HG02981 (cell line): ENCODE data around the gene DACH1.

ENCODE experiments used
- ATAC-seq: cut with Tn5 transposase; IDR thresholded peaks from one replicate; pipeline ENCODE4 v1.9.1; 2021; ENCODE audit warnings: mild to moderate bottlenecking, moderate library complexity; ENCODE audit not compliant: unreplicated experiment

DACH1 gene

DNA sequence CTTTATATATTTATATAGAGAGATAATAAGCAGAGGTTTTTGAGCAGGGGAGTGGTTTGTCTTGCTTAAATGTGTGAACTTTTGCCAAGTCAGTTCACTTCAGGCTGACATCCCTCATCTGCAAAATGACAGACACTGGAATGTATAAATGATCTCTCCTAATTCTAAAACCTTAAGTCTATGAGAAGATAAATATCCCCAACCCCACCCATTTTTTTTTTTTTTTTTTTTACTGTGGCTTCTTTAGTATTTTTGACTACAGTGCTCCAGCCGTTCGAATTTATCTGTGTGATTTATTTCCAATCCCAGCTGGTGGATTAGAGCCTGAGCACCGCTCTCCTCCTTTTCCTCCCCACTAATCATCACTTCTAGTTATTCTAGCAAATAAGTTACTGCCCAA, 234.8 kb downstream of the DACH1 start:
- no peak for ATAC-seq

DNA sequence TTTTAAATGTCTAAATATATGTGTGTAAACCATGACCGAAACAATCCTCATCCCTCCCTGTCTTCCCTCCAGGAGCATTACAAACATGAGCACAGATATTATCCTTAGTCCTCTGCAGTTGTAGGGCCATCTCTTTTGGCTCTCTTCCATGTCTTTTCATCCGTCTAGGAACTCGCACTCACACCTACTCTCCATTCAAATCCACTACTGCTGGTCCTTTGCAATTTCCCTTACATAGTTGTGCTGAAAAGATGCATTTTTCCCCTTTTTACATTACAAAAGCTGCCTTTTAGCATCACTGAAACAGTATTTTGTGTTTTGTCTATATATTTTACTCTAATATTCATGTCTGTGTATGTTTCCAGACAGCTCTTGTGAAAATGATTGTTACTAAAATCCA, 237.8 kb downstream of the DACH1 start:
- ATAC-seq: no peak

DNA sequence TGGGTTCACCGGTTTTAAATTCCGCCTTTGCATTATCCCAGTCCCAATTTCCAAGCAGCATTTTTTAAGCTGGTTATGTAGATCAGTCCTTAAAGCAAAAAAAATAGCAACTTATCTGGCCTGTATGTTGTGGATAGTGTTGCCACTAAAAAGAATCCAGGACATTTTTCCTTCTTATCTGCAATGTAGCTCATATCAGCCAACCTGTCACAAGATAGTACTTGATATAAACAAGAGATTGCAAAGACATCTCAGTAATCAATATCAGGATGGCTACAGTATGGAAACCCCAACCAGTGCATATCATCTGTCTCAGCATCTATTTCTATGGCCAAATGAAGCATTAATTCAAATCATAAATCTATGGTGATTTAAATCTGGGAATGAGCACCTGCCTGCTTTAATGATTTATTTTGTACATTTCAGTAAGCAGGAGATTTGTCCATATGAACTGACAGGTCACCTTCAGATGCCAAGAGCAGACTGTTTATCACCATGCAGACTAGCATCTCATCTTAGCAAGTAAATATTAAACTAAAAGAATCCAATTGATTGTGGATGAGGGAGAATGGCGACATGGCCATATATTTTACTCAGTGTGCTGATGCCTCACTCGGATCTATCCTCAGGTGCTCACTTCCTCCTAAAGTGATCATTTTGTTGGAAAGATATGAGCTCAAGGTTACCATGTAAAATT, 240.4 kb downstream of the DACH1 start:
- no peak for ATAC-seq

DNA sequence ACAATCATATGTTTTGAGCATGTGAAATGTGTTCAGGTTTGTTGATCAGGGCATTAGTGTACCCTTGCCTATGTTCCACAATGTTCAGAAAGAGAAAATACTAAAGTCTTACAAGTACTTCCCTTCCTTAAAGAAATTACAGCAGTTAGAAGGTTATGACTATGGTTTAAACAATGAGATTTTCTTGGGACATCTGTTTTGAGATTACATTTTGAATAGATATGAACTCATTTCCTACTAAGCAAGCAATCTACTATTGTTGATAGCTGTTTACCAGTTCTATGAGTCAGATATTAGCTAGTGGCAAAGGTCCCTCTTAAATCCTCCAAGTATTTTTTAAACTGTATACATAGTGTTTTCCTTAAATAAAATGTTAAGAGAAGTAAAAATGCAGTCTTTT, 241.3 kb downstream of the DACH1 start:
- ATAC-seq: no peak

DNA sequence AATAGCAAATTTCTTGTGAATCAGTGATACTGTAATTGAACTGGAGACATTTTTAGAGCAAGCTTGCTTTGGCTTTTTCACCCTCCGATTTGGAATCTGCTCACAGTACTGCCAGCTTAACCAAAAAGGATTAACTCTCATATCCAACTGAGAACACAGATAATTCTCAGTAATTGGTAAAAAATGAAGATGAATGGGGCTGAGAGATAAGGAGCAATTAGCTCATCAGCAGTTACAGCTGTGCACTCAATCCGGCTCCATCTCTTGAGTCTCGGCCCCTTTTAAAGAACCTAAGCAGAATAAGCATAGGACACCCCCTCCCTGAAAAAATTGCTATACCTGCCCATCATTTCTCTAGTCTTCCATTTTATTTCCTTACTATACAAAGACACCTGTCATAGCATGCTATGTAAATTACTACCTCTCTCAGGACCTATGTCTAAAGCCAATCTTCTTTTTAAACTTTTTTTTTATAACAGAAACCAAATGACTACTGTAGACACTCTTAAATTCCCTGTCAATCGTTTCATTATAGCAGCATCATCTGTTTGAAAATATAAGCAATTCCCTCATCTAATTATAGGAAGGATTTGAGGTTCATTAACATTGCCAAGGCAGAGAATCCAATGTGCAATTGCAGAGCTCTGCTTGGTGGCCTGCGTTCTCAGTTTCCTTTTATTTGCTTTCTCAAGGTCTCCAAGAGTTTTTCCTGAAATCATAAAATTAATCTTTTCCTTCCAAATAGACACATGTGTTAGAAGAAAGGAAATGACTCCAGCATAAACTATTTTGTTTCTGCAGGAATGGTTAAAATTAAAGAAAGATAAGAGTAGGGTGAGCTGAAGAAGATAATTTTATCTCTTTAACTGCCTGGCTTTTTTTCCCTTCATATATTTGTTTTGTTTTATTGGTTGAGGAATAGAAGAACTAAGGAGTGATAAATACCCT, 242.1 kb downstream of the DACH1 start:
- no peak for ATAC-seq

DNA sequence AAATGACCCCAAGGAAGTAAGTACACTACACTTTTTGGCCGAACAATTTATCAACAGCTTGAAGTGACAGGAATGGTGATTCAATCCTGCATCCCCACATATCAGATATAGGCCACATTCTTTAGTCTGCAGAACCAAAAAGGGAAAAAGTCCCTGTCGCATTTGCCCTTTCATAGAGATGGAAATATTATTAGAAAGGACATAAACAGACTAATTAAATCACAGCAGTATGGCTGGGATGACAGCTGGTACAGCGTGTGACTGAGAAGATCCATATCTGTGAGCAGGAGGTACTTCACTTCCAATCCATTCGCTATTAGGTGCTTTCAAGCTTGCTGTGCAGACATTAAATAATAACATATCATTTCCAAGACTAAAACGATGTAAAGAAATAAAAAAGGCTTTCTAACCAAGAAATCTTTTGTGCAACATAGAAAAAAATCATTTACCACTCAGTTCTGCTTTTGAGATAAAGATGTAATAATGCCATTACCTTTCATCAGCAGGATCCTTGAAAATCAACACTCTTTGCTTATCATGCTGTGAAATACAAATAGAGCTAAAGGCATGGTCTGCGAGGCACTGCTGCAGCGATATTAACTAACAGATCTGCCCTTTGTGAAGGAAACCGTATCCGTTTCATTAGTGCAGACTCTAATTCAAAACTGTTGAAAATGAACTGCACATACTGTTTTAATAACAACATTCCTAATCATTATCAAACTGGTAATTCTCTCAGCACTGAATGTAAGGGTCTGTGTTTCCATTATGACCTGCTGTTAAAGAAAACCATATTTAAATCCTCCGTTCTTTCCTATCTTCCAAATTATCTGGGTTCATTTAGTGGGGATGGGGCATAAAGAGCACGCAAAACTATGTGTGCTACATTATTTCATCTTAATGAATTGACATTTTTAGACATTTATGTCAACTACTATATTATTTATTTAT, 245.6 kb downstream of the DACH1 start:
- ATAC-seq: no peak

DNA sequence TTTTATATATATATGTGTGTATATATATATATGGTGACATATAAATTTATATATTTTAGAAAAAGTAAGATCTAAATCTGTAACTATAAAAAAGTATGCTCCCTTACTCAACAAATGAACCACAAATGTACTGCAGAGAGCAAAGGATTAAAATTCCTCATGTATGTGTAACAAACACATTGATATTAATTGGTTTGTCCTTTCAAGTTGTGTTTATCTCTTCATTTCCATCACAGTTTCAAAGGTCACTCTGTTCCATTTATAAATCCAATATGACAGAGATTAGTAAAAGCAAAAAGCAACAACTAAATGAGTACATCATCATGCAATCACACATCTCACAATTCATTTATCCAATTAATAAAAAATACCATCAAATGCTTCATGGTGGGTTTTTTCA, 247.9 kb downstream of the DACH1 start:
- ATAC-seq: no peak

DNA sequence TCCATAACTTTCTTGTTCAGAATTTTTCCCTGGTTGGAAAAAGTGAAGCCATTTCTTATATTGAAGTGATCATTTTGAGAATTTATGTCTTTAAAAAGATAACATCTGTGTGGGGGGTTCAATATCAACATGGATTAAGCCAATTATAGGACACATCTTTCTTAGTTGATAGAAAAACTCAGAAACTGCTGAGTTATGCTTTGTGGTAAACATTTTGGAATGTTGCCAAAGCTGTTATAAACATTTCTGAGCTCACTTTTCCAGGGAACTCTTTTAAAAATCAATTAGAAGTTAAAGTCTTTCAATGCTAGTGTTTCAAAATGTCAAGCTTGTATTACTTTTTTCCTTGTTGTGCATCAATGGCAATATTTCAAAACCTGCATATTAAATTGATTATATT, 248.8 kb downstream of the DACH1 start:
- ATAC-seq: no peak

DNA sequence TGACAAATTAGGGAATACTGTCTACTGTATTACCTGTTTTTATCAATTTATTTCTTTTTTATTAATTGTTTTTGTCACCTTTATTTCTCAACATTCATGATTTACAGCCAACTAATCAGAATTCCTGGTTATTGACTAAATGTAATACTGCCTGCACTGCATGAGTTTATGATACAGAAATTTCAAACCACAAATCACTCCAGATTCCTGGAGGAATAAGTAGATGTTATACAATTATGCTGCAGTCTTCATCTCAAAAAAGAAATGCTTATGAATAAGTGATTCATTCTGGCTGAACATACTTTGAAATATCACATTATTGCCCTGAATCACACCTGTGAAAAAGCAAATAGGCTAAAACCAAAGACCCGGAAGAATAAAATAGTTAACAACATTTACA, 249.7 kb downstream of the DACH1 start:
- no peak for ATAC-seq

DNA sequence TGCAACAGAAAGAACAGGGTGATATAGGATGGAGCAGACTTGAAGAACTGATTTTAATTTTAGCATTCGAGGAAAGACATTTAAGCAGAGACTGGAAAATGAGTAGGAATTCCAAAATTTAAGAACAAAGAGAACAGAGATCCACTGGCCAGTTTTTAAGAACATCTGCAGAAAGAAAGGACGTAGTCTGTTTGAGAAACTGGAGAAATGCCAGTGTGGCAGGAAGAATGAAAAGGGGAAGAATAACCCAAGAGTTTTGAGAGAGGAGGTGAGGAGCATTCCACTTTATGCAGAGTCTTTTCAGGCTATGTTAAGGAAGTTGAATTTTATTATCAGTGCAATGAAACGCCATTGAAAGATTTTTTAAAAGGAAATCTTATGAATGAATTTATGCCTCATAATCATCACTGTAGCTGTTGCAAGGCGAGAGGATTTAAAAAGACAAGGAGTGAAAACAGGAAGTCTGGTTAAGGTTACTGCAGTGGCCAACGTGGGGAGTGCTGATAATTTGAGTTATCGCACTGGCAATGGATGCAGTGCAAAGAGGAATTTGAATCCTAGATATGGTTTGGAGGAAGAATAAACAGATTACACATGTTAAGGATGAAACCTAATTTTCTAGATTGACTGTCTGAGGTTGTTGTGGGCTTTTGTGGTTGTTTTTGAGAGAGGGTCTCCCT, 253.8 kb downstream of the DACH1 start:
- ATAC-seq: no peak

DNA sequence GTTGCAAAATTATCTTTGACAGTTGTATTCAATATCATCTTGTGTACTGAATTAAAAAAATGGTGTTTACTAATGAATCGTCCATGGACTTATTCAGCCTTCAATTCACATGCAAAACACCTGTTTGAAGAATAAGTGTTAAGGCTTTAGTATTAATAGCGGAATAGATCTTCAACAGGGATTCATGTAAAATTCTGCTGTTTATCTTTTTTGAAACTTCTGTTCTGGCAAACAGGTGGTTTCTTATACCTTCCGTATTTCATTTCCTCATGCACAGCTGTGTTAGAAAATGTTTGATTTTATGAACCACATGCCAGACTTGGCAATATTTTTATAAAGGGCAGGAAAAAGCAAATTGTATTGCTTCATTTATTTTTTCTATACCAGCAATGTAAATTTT, 255.7 kb downstream of the DACH1 start:
- no peak for ATAC-seq

DNA sequence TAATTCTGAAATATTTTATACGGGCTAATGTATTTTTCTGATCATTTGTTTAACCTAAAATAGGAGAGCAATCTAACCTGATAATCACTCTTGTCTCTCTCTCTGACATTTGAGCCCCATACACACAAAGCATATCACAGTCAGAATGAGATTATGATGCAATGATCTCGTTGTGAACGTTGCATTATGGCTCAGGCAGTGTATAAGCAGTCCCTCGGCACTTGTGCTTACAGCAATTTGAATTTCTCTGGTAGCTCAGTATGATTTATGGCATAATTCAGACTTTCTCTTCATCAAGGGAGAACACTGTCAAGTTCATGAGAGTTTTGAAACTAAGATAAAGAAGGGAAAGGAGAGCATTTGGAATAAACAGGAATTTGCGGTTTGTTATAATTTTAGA, 256.1 kb downstream of the DACH1 start:
- no peak for ATAC-seq

DNA sequence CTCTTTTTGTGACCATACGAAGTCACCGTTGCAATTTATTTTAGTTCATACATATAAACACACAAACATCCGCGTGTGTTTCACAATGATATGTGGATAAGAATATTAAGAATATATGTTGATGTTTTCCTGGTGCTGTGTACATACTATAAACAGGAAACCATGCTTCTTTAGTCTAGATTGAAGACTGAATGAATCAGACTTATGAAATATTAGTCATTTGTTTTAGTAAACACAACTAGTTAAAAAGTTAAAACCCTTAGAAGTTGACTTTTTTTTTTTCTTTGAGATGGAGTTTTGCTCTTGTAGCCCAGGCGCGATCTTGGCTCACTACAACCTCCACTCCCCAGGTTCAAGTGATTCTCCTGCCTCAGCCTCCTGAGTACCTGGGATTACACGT, 257.7 kb downstream of the DACH1 start:
- no peak for ATAC-seq

DNA sequence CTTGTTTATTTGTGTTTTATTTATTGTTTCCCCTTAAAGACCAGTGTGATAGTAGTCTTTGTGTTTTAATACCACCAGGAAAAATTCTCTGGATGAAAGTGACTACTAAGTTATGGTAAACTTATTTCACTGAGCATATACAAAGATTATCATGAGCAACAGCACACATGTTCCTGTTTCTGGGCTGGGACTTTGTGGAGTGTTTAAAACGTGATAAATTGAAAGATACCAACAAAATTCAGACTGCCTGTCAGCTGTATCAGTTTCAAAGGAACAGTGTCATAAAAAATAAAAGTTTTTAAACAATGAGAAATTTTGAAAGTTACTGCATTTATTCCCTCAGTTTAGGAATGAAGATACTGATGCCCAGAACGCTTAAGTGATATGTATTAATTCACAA, 259.4 kb downstream of the DACH1 start:
- no peak for ATAC-seq

DNA sequence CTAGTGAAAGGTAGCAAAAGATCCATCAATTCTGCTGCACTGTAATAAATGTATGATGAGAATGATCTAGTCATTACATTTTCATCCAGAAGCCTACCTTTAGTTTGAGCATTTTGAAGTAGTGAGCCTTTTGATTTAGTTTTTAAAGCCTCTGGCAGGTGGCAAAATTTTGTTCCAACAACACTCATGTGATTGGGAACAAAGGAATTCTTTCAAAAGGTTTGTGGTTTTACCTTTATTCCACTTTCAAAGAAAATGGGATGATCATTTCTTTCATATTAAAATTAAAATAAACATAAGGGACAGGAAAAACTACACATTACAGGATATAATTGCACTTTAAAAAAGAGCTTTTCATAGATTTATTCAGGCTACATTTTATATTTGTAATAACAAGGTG, 260.2 kb downstream of the DACH1 start:
- ATAC-seq: no peak

DNA sequence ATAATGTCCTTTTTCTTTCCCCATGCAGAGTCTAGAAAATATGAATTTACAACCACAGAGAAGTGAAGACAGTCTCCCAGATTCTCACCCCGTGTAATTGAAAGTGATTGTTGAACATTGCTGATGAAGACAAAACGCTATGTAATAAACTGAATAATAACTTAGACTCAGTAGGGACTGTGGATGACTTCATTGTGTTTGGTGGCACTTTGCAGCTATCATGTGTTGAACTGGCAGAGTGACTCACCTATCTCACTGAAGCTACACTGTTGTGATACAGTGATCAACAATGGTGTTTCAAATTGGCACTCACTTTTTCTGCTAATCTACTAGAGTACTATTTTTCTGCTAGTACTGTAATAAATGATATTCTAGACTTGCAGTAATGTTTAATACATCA, 261.3 kb downstream of the DACH1 start:
- ATAC-seq: no peak

DNA sequence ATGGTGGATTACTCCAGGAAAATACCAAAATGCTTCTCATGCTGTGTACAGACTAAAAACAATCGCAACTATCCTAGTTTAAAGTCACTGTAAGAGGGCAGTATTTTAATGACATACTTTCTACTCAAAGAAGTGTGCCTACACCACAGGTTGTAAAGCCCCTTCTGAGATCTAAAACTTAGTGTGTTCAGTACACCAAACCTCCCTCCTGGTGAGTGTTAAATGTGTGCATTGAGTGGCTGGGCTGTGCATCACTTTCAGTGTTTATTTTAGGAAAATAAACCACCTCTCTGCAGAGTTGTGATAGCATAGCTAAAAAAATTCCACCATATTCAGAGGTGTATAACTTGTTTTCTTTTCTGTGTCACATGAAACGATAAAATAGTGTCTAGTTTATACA, 263.7 kb downstream of the DACH1 start:
- no peak for ATAC-seq

DNA sequence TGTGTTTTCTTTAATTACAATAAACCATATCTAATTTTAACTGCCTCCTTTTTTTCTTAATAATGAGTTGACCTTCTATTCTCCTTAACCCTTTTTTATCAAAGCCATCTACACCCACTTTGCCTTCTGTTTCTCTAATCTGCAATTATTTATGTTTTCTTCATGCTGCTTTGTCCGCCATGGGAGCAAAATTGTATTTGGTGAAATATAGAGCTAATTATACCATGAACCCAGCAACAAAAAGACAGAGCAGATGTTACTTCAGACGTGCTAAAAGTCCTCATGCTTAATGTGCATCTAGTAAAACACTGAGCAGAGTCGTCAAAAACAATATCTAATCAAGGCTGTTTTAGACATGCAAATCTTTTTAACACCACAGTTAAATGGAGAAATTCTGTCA, 264.7 kb downstream of the DACH1 start:
- ATAC-seq: no peak

DNA sequence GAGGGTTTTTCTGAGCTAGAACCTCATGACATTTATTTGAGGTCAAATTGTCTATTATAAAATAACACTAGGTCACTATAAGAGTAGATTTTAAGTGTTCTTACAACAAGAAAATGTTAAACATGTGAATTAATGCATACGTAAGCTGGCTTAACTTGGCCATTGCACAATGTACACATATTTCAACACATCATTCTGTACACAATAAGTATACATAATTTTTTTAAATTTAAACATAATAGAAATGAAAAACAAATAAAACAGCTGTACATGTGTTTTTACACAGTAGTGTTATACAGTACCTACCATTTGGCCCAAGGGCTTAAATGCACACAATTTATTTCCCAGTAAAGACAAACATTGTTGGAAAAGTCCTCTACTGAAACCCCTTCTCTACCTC, 269.9 kb downstream of the DACH1 start:
- ATAC-seq: no peak

DNA sequence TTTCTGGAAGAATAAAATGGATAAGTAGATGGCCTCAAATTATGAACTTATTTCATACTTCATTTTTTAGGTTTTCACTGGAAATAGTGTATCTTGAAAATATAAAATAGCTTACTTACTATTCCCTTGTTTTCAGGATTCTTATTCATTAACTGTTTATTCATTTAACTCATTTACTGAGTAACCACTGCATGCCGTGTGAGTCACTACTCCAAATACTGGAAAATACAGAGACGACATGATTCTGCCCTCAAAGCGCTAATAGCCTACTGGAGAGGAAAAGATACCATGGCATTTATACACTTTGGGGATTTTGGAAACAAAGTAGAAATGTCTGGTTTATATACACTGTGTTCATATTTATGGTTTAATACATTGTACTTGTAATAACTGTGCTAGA, 270.9 kb downstream of the DACH1 start:
- ATAC-seq: no peak

DNA sequence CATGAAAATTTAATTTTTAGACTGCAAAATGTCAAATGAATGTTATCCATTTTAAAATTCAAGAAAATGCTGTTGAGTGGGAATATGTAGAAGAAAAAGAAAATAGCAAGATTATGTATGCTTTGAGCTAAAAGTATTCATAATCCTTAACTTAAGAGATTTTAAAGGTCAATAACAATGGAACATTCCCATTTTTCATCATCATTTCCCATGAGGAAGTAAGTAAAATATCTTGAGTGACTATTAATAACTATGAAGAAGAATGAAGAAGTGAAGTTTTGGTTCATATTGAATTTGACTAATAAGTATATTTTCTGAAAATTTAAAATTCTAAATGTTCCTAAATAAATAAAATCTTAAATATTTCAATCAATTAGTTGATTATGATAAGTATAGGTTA, 273.4 kb downstream of the DACH1 start:
- ATAC-seq: no peak
